Activated naive CD4-positive, alpha-beta T cell (primary cell): Measurements from ENCODE around the gene MYMX.
A peak's percentile ranks its signal among the peaks of the same experiment; 100 is the strongest.
"Not testable (repeated sequence)": the region's sequence is repeated elsewhere in the genome, so short reads cannot be mapped to it uniquely, and the experiment has no call there.

Source experiments
- DNase-seq, 4 experiments: peaks; one replicate each; lab custom pipeline; 2025; lab: John Stamatoyannopoulos, UW

MYMX gene

GRCh38 chr6:44219815-44220784 lies 3.4 kb downstream of the MYMX start:
- no peak for DNase-seq

- no peak for DNase-seq
Measured at GRCh38 chr6:44220913-44221290, 4.2 kb downstream of the MYMX start.

GRCh38 chr6:44221291-44221960 lies 4.7 kb downstream of the MYMX start:
- peak in 3 of 4 experiments; percentile 37 to 64 (median 64) for DNase-seq

- no peak for DNase-seq
Measured at GRCh38 chr6:44221961-44222335, 5.2 kb downstream of the MYMX start.

GRCh38 chr6:44222486-44223318 lies 6.0 kb downstream of the MYMX start:
- no peak for DNase-seq

GRCh38 chr6:44223319-44224028 lies 6.7 kb downstream of the MYMX start, which contains the start of gene SLC29A1:
Gene SLC29A1, plus strand, starts transcription at chr6:44223595. Its CDS starts 3,719 bp downstream, at chr6:44227314.
- peak; percentile 53 to 85 (median 68) for DNase-seq

- no peak for DNase-seq
Measured at GRCh38 chr6:44224029-44224964, 7.6 kb downstream of the MYMX start.

- no peak for DNase-seq
Measured at GRCh38 chr6:44224965-44225305, 8.2 kb downstream of the MYMX start.

- DNase-seq: no peak
Measured at GRCh38 chr6:44225579-44226325, 9.0 kb downstream of the MYMX start.

GRCh38 chr6:44226368-44227147 lies 9.8 kb downstream of the MYMX start:
- DNase-seq: no peak

- DNase-seq: no peak
Measured at GRCh38 chr6:44227148-44227793, 10.5 kb downstream of the MYMX start.

- DNase-seq: no peak
Measured at GRCh38 chr6:44228031-44228430, 11.3 kb downstream of the MYMX start.

GRCh38 chr6:44228433-44228832 lies 11.7 kb downstream of the MYMX start:
- DNase-seq: no peak

- no peak for DNase-seq
Measured at GRCh38 chr6:44228836-44229235, 12.1 kb downstream of the MYMX start.

GRCh38 chr6:44229376-44230033 lies 12.8 kb downstream of the MYMX start:
- DNase-seq: no peak

- DNase-seq: no peak
Measured at GRCh38 chr6:44230034-44230675, 13.4 kb downstream of the MYMX start.

GRCh38 chr6:44231426-44231825 lies 14.7 kb downstream of the MYMX start:
- DNase-seq: not testable (repeated sequence)
